Smooth muscle cell (in vitro differentiated cells): ENCODE data around the gene EPM2A. TPM values are rescaled to one million over a fixed set of nuclear protein-coding genes. Genes with fewer than 3 reads are reported as not detected.

Source experiments
- DNase-seq: peaks from one replicate; lab custom pipeline; 2025; ENCODE audit not compliant: unreplicated experiment; lab: John Stamatoyannopoulos, UW
- H2AFZ ChIP-seq: fragments of 200-600 bp; sonication (generic); 2 replicates; pipeline ENCODE4 v1.6.0; 2016; ENCODE audit warnings: antibody characterized with exemption, low read depth, mild to moderate bottlenecking
- H3F3A ChIP-seq: fragments of 200-600 bp; sonication (generic); 2 replicates; pipeline ENCODE4 v1.6.0; 2017; ENCODE audit warnings: antibody characterized with exemption, low read depth
- H3K27ac ChIP-seq: fragments of 200-600 bp; sonication (generic); 2 replicates; pipeline ENCODE4 v1.5.1; 2016; ENCODE audit warnings: low read depth, mild to moderate bottlenecking
- H3K27me3 ChIP-seq: fragments of 200-600 bp; sonication (generic); 2 replicates; pipeline ENCODE4 v1.6.1; 2016; ENCODE audit warnings: low read depth, mild to moderate bottlenecking
- H3K36me3 ChIP-seq: fragments of 200-600 bp; sonication (generic); 2 replicates; pipeline ENCODE4 v1.5.1; 2016; ENCODE audit warnings: low read depth
- H3K4me1 ChIP-seq: fragments of 200-600 bp; sonication (generic); 2 replicates; pipeline ENCODE4 v1.5.1; 2016; ENCODE audit warnings: low read depth
- H3K4me2 ChIP-seq: fragments of 200-600 bp; sonication (generic); 2 replicates; pipeline ENCODE4 v1.6.0; 2016; ENCODE audit warnings: mild to moderate bottlenecking
- H3K4me3 ChIP-seq: fragments of 200-600 bp; sonication (generic); 2 replicates; pipeline ENCODE4 v1.5.1; 2016; ENCODE audit warnings: mild to moderate bottlenecking
- H3K79me2 ChIP-seq: fragments of 200-600 bp; sonication (generic); 2 replicates; pipeline ENCODE4 v1.6.0; 2016; ENCODE audit warnings: low read depth, mild to moderate bottlenecking
- H3K9ac ChIP-seq: fragments of 200-600 bp; sonication (generic); 2 replicates; pipeline ENCODE4 v1.6.0; 2016; ENCODE audit warnings: low read depth
- H3K9me3 ChIP-seq: fragments of 200-600 bp; sonication (generic); replicated peaks from 2 replicates; pipeline ENCODE4 v1.5.1; 2016; ENCODE audit warnings: low read depth
- H4K20me1 ChIP-seq: fragments of 200-600 bp; sonication (generic); 2 replicates; pipeline ENCODE4 v1.6.0; 2016; ENCODE audit warnings: low read depth
- WGBS: methylation state at CpG from one replicate; pipeline ENCODE4 v1.1.7; 2016; ENCODE audit warnings: low lambda C conversion rate; 5-methylcytosine and 5-hydroxymethylcytosine counted together
- polyA plus RNA-seq: library from polyadenylated mRNA; unstranded; fragments of >200 nt; fragmentation: Nextera tagmentation; extraction: Ambion mirVana; gene quantifications from 2 replicates; pipeline ENCODE4 v1.2.1, GENCODE V29; 2016
- total RNA-seq: library from RNA; depleted of rRNA; stranded (reverse); fragments of >200 nt; gene quantifications from 2 replicates; pipeline ENCODE4 v1.2.3, GENCODE V29; 2014
- TF ChIP-seq, protein P1 (sequence below): fragments of 200-600 bp; sonication (generic); IDR thresholded peaks from 2 replicates; pipeline ENCODE4 v1.5.1; 2017; ENCODE audit warnings: borderline replicate concordance, mild to moderate bottlenecking, antibody characterized with exemption; ENCODE audit not compliant: insufficient read depth, poor library complexity, severe bottlenecking

EPM2A gene
- total and polyA plus RNA-seq, 2 experiments from 2014 or later = 2.8 to 5.3 TPM

DNA sequence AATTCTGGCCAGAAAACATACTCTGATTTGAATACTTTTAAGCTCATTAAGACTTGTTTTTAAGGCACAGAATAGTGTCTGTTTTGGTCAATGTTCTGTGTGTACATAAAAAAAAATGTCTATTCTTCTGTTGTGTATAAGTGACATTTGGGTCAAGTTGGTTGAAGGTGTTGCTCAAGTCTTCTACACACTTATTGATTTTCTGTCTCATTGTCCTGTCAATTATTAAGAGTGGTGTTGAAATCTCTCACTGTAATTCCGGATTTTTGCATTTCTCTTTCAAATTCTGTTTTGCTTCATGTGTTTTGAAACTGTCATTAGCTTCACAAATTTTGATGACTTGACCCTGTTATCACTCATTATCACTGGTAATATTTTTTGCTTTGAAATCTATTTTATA, 37.5 kb upstream of the EPM2A start:
- DNase-seq = no peak
- Histone ChIP-seq H3K27ac (no peak overlapping the region), H3K9ac (no peak overlapping the region), H3K9me3 (no peaks in the 10 kb centered on the region), H3F3A (no peaks in the 10 kb centered on the region), H3K36me3 (no peaks in the 10 kb centered on the region), H3K4me3 (no peak overlapping the region), H3K79me2 (no peaks in the 10 kb centered on the region), H3K4me2 (no peak overlapping the region), H3K27me3 (no peaks in the 10 kb centered on the region), H3K4me1 (no peaks in the 10 kb centered on the region), H4K20me1 (no peaks in the 10 kb centered on the region), H2AFZ (no peak overlapping the region)
- 96% methylated on average over 1 of the region's 1 CpG for WGBS
- TF ChIP-seq, protein P1, sequence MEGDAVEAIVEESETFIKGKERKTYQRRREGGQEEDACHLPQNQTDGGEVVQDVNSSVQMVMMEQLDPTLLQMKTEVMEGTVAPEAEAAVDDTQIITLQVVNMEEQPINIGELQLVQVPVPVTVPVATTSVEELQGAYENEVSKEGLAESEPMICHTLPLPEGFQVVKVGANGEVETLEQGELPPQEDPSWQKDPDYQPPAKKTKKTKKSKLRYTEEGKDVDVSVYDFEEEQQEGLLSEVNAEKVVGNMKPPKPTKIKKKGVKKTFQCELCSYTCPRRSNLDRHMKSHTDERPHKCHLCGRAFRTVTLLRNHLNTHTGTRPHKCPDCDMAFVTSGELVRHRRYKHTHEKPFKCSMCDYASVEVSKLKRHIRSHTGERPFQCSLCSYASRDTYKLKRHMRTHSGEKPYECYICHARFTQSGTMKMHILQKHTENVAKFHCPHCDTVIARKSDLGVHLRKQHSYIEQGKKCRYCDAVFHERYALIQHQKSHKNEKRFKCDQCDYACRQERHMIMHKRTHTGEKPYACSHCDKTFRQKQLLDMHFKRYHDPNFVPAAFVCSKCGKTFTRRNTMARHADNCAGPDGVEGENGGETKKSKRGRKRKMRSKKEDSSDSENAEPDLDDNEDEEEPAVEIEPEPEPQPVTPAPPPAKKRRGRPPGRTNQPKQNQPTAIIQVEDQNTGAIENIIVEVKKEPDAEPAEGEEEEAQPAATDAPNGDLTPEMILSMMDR = no peak

DNA sequence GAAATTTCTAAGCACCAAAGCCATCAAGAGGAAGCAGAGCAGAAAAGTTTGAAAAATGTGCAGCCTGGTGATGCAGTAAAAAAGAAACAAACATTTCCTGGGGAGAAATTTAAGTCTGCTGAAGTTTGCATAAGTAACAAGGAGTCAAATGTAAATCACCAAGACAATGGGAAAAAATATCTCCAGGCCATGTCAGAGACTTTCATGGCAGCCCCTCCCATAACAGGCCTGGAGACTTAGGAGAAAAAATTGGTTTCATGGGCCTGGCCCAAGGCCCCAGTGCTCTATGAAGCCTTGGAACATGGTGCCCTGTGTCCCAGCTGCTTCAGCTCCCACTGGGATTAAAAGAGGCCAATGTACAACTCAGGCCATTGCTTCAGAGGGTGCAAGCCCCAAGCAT, 30.1 kb upstream of the EPM2A start:
- TF ChIP-seq, protein P1 = no peak
- Histone ChIP-seq H3K9ac (no peak overlapping the region), H3K79me2 (no peaks in the 10 kb centered on the region)

DNA sequence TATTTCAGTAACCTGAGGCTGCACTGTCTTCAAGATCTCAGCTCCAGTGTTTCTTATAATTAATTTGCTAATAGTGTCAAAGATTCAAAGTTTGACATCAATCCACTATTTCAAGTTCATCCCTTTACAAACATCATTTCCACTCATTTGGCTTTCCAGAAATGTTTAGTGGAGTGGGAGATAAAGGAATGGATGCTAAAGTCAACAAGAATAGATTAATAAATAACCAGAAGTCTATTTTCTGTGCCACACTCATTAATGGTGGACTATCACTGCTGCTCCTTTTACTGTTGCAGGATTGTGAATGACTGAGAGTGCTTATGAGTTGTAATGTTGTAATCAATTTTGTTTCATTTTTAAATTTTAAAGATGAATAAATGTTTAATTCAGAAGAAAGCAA, 28.4 kb upstream of the EPM2A start:
- DNase-seq = no peak
- no peak overlapping the region for H3K9ac ChIP-seq
- TF ChIP-seq, protein P1 = no peak

More for the DNA sequence above, 30.1 kb upstream of the EPM2A start:
- Histone ChIP-seq H2AFZ (no peak overlapping the region), H3K27me3 (no peaks in the 10 kb centered on the region), H3F3A (no peaks in the 10 kb centered on the region), H3K9me3 (no peaks in the 10 kb centered on the region), H3K4me3 (no peak overlapping the region), H3K4me2 (no peak overlapping the region), H3K4me1 (no peaks in the 10 kb centered on the region), H3K27ac (no peak overlapping the region), H3K36me3 (no peaks in the 10 kb centered on the region), H4K20me1 (no peaks in the 10 kb centered on the region)
- no peak for DNase-seq

DNA sequence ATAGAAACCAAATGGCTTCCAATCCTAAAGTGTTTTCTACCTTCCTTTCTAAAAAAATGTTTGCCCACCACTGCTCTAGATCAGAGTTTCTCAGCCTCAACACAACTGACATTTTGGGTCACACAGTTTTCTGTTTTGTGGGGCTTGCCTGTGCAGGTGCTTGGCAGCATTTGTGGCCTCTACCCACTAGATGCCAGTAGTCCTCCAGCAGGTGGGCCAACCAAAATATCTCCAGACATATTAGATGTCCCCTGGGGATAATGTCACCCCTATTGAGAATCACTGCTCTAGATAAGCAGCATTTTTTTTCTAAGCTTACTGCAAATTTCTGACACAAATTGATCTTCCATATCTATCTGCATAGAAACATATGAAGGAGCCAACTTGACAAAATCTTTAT, 26.3 kb upstream of the EPM2A start:
- Histone ChIP-seq H3K27me3 (no peaks in the 10 kb centered on the region), H2AFZ (no peak overlapping the region), H3K4me3 (no peak overlapping the region), H3K9ac (no peak overlapping the region), H4K20me1 (no peaks in the 10 kb centered on the region), H3K9me3 (no peaks in the 10 kb centered on the region), H3F3A (no peaks in the 10 kb centered on the region), H3K79me2 (no peaks in the 10 kb centered on the region), H3K36me3 (no peaks in the 10 kb centered on the region), H3K27ac (no peak overlapping the region), H3K4me1 (no peaks in the 10 kb centered on the region), H3K4me2 (no peak overlapping the region)
- DNase-seq = no peak
- TF ChIP-seq, protein P1 = no peak

More for the DNA sequence above, 28.4 kb upstream of the EPM2A start:
- no peaks in the 10 kb centered on the region for H3K36me3 ChIP-seq
- H3F3A ChIP-seq = no peaks in the 10 kb centered on the region
- no peaks in the 10 kb centered on the region for H3K27me3 ChIP-seq
- no peak overlapping the region for H3K4me3 ChIP-seq
- no peaks in the 10 kb centered on the region for H3K79me2 ChIP-seq
- no peaks in the 10 kb centered on the region for H4K20me1 ChIP-seq
- no peaks in the 10 kb centered on the region for H3K9me3 ChIP-seq
- H3K27ac ChIP-seq = no peak overlapping the region
- no peak overlapping the region for H2AFZ ChIP-seq
- no peaks in the 10 kb centered on the region for H3K4me1 ChIP-seq
- no peak overlapping the region for H3K4me2 ChIP-seq
